Ovary (tissue), 9 donors: ENCODE data around the gene PHF21B. TPM values are rescaled to one million over a fixed set of nuclear protein-coding genes. Genes with fewer than 3 reads are reported as not detected.

Experiments used
- DNase-seq, 5 donors: peaks; one replicate each; pipeline ENCODE4 v3.0.0-alpha.2; 2019 to 2020
- H3K27ac ChIP-seq, 2 donors: fragments of 200-600 bp; one replicate each; pipeline versions ENCODE4 v1.5.1 to v1.8.0; 2019 to 2022
- H3K27me3 ChIP-seq: fragments of 200-600 bp; one replicate; pipeline ENCODE4 v1.8.0; 2022
- H3K36me3 ChIP-seq: fragments of 200-600 bp; sonication (generic); one replicate; pipeline ENCODE4 v1.5.1; 2019
- H3K4me1 ChIP-seq: one replicate; pipeline ENCODE4 v1.8.1; 2013; ENCODE audit warnings: mild to moderate bottlenecking, moderate library complexity; ENCODE audit not compliant: insufficient read depth
- H3K4me3 ChIP-seq: fragments of 200-600 bp; sonication (generic); one replicate; pipeline ENCODE4 v1.5.1; 2017
- H3K9me3 ChIP-seq, 2 donors: fragments of 200-600 bp in 1 of 2; sonication (generic) in 1 of 2; one replicate each; pipeline versions ENCODE4 v1.5.1 to v1.8.1; 2013 to 2019; ENCODE audit warnings: mild to moderate bottlenecking in 1 of 2, moderate library complexity in 1 of 2
- EP300 ChIP-seq: sonication (generic); formaldehyde crosslinking; IDR thresholded peaks from one replicate; pipeline ENCODE4 v1.6.1; 2017; ENCODE audit warnings: antibody characterized with exemption
- POLR2A ChIP-seq: fragments of 450-650 bp; IDR thresholded peaks from one replicate; pipeline ENCODE4 v1.6.1; 2017; ENCODE audit warnings: antibody characterized with exemption, mild to moderate bottlenecking, moderate library complexity
- WGBS, 3 donors: extraction: QIAGEN DNeasy Blood & Tissue Kit in 1 of 3; methylation state at CpG; one replicate each; pipeline versions ENCODE4 v1.1.5 to v1.1.7; 2013 to 2017; 5-methylcytosine and 5-hydroxymethylcytosine counted together
- intact Hi-C, 4 donors: fragments of 100-400 bp; cut with DNase I; formaldehyde crosslinking; loops; one replicate each; pipeline versions ENCODE4 v1.11.0 to v1.15.1; 2022 to 2023
- polyA plus RNA-seq, 2 donors: library from polyadenylated mRNA; stranded (reverse); fragments of 200-250 nt in 1 of 2; fragments of 350-450 nt in 1 of 2; fragmentation: Illumina TruSeq in 1 of 2; extraction: RNeasy Lipid Tissue Mini Kit (QIAGEN cat#74804) in 1 of 2; gene quantifications; one replicate each; pipeline ENCODE4 v1.2.3, GENCODE V29; 2013 to 2014
- total RNA-seq, 7 donors: library from RNA; depleted of rRNA in 2 of 7; stranded (reverse); fragments of >200 nt in 2 of 7; fragmentation: NEBNext Ultra II Directional in 3 of 7; extraction: Animal tissue kit (Norgen Biotek cat#: 25700) in 3 of 7; gene quantifications; one replicate each; pipeline versions ENCODE4 v1.1.0 to v1.2.4, GENCODE V29; 2016 to 2023
- TF ChIP-seq, protein P1 (sequence below), 3 donors: fragments of 450-650 bp in 2 of 3; fragments of 200-600 bp in 1 of 3; IDR thresholded peaks; one replicate each; pipeline versions ENCODE4 v1.5.1 to v1.8.0; 2016 to 2022; ENCODE audit warnings: antibody characterized with exemption in 3 of 3, mild to moderate bottlenecking in 1 of 3
- donor health status: DM: no; HTN: no; CAD: no; lungs with moderate emphysema.
- donor health status: DM: no; HTN: no; CAD: no.
- donor health status: Bipolar disorder and iron deficiency.
- donor health status: DM: yes; HTN: yes; CAD: no.
- donor health status: DM: no; HTN: no; CAD: no.
- donor health status: DM: yes; HTN: yes; CAD: no.

Gene PHF21B
- total and polyA plus RNA-seq, 9 donors = 0.95 to 10.7 (median 6.4) TPM

GRCh38 chr22:44972363-44973083 lies 37.3 kb downstream of the PHF21B start:
- H3K4me1 ChIP-seq = no peaks in the 10 kb centered on the region
- WGBS, 3 donors = 81 to 83% (median 82%) methylated on average over 21 to 23 of the region's 23 CpGs
- no peak overlapping the region for H3K27ac ChIP-seq
- no peak for DNase-seq
- H3K4me3 ChIP-seq = no peak overlapping the region
- no peaks in the 10 kb centered on the region for H3K36me3 ChIP-seq
- intact Hi-C loops = loop anchor here in 1 of 4 donors (10.0 kb wide), 1 partner anchor 122 kb away; no protein-coding TSS in a partner anchor
- TF ChIP-seq, protein P1, sequence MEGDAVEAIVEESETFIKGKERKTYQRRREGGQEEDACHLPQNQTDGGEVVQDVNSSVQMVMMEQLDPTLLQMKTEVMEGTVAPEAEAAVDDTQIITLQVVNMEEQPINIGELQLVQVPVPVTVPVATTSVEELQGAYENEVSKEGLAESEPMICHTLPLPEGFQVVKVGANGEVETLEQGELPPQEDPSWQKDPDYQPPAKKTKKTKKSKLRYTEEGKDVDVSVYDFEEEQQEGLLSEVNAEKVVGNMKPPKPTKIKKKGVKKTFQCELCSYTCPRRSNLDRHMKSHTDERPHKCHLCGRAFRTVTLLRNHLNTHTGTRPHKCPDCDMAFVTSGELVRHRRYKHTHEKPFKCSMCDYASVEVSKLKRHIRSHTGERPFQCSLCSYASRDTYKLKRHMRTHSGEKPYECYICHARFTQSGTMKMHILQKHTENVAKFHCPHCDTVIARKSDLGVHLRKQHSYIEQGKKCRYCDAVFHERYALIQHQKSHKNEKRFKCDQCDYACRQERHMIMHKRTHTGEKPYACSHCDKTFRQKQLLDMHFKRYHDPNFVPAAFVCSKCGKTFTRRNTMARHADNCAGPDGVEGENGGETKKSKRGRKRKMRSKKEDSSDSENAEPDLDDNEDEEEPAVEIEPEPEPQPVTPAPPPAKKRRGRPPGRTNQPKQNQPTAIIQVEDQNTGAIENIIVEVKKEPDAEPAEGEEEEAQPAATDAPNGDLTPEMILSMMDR (IDR thresholded peaks at IDR 0.05) = no peak
- TF ChIP-seq EP300 (no peak), POLR2A (no peak)
- H3K27me3 ChIP-seq = no peaks in the 10 kb centered on the region
- H3K9me3 ChIP-seq = no peaks in the 10 kb centered on the region

- Histone ChIP-seq H3K4me3 (no peak overlapping the region), H3K36me3 (no peaks in the 10 kb centered on the region), H3K9me3 (no peaks in the 10 kb centered on the region), H3K4me1 (no peaks in the 10 kb centered on the region), H3K27ac (no peak overlapping the region), H3K27me3 (no peaks in the 10 kb centered on the region)
- DNase-seq = no peak
- TF ChIP-seq EP300 = no peak
- no peak for TF ChIP-seq POLR2A
- TF ChIP-seq, protein P1 (IDR thresholded peaks at IDR 0.05) = no peak
- intact Hi-C loops = loop anchor here in 1 of 4 donors (10.0 kb wide), 1 partner anchor 123 kb away; no protein-coding TSS in a partner anchor
- 81 to 85% (median 83%) methylated on average over 11 of the region's 11 CpGs for WGBS, 3 donors
Measured at GRCh38 chr22:44971651-44972362, 38.0 kb downstream of the PHF21B start.

- no peak for DNase-seq
- Histone ChIP-seq H3K36me3 (no peaks in the 10 kb centered on the region), H3K4me1 (no peaks in the 10 kb centered on the region), H3K27me3 (no peaks in the 10 kb centered on the region), H3K9me3 (no peaks in the 10 kb centered on the region), H3K27ac (no peak overlapping the region), H3K4me3 (no peak overlapping the region)
- intact Hi-C loops = loop anchor here in 1 of 4 donors (10.0 kb wide), 1 partner anchor 125 kb away; no protein-coding TSS in a partner anchor
- TF ChIP-seq, protein P1 (IDR thresholded peaks at IDR 0.05) = no peak
- TF ChIP-seq EP300 (no peak), POLR2A (no peak)
- 84 to 90% (median 86%) methylated on average over 6 of the region's 6 CpGs for WGBS, 3 donors
Measured at GRCh38 chr22:44970291-44970690, 39.5 kb downstream of the PHF21B start.

DNA sequence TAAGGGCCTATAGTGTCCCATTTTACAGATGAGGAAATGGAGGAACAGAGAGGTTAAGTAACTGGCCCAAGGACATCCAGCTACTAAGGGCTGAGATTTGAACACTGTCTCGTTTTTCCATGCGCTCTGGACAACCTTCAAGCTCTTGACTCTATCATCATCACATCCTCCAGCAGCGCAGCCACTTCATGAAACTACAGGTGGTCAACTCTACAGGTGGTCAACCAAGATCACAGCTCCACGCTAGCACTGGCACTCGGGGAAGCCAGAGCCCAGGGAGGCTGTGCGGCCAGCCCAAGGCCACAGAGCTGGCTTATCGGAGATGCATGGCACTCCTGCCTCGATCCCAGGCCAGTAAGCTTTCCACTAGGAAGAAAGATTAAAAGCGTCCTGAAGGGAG lies 40.0 kb downstream of the PHF21B start:
- no peaks in the 10 kb centered on the region for H3K27me3 ChIP-seq
- WGBS, 3 donors = 82 to 94% (median 94%) methylated on average over 9 of the region's 9 CpGs

More for the DNA sequence above, 40.0 kb downstream of the PHF21B start:
- Histone ChIP-seq H3K4me1 (no peaks in the 10 kb centered on the region), H3K36me3 (no peaks in the 10 kb centered on the region), H3K9me3 (no peaks in the 10 kb centered on the region), H3K27ac (no peak overlapping the region), H3K4me3 (no peak overlapping the region)
- intact Hi-C loops = loop anchor here in 1 of 4 donors (10.0 kb wide), 1 partner anchor 125 kb away; no protein-coding TSS in a partner anchor
- DNase-seq = no peak
- TF ChIP-seq, protein P1 (IDR thresholded peaks at IDR 0.05) = no peak
- TF ChIP-seq POLR2A (no peak), EP300 (no peak)
